HepG2 (cell line): ENCODE data around the gene IQCE. TPM values are rescaled to one million over a fixed set of nuclear protein-coding genes. Genes with fewer than 3 reads are reported as not detected.

ENCODE experiments used
- ATAC-seq: fragments of 200-7000 bp; cut with Tn5 transposase; 3 replicates; pipeline ENCODE4 v1.9.1; 2020; ENCODE audit warnings: mild to moderate bottlenecking, moderate library complexity
- BruUV-seq: library from RNA; stranded (reverse); fragments of 400-500 nt; replicated peaks from 2 replicates; lab custom pipeline; 2021; lab: Mats Ljungman, UMichigan
- CTCF ChIA-PET: fragments of 300-600 bp; formaldehyde crosslinking; extraction: SDS; loops from one replicate; lab custom pipeline; 2021; ENCODE audit warnings: low total read pairs, inconsistent platforms, low intra/inter-chr PET ratio; lab: Yijun Ruan, JAX
- POLR2A ChIA-PET: fragments of 350-600 bp; sonication (Branson Sonifier 250); formaldehyde crosslinking; loops from one replicate; lab custom pipeline; 2020; ENCODE audit warnings: antibody characterized with exemption, inconsistent platforms; lab: Yijun Ruan, JAX
- DNase-seq: peaks from one replicate; pipeline ENCODE4 v3.0.0-alpha.2; 2015; ENCODE audit warnings: low spot score
- FAIRE-seq: peaks from 3 replicates; lab custom pipeline; 2011; peaks lifted over from hg19 to GRCh38; lab: Jason Lieb, UNC
- H2AFZ ChIP-seq: one replicate; pipeline ENCODE4 v1.6.1; 2011; ENCODE audit warnings: low read length, inconsistent platforms
- H3K27ac ChIP-seq: fragments of 300-600 bp; 3 replicates; pipeline ENCODE4 v1.8.0; 2011; ENCODE audit warnings: mixed run types, mild to moderate bottlenecking, mixed read lengths, low read length, inconsistent platforms; ENCODE audit not compliant: insufficient read depth; ENCODE audit errors: extremely low read length
- H3K27me3 ChIP-seq, 2 experiments: fragments of 200-600 bp in 1 of 2; 2 replicates in 1 of 2; 3 replicates in 1 of 2; pipeline versions ENCODE4 v1.6.0 to v1.8.0; 2011; ENCODE audit warnings: low read length in 2 of 2, mild to moderate bottlenecking in 2 of 2, moderate library complexity in 2 of 2, inconsistent platforms in 1 of 2; ENCODE audit not compliant: insufficient read depth in 2 of 2, control insufficient read depth in 1 of 2
- H3K36me3 ChIP-seq, 2 experiments: fragments of 200-600 bp in 1 of 2; replicated peaks in 1 of 2; 2 replicates in 1 of 2; 3 replicates in 1 of 2; pipeline versions ENCODE4 v1.5.1 to v1.8.0; 2011; ENCODE audit warnings: low read length in 2 of 2, inconsistent platforms in 1 of 2; ENCODE audit not compliant: insufficient read depth in 2 of 2, control insufficient read depth in 1 of 2
- H3K4me1 ChIP-seq: 2 replicates; pipeline ENCODE4 v1.5.1; 2012; ENCODE audit warnings: low read length, inconsistent platforms; ENCODE audit not compliant: insufficient read depth
- H3K4me2 ChIP-seq: 2 replicates; pipeline ENCODE4 v1.6.0; 2011; ENCODE audit warnings: low read depth, low read length, inconsistent platforms
- H3K4me3 ChIP-seq, 3 experiments: fragments of 200-600 bp in 1 of 3; sonication (generic), shearing (Covaris generic) in 1 of 3; replicated peaks in 1 of 3; 2 replicates each; pipeline ENCODE4 v1.5.1; 2011 to 2016; ENCODE audit warnings: low read length in 3 of 3, inconsistent platforms in 2 of 3, low read depth in 2 of 3, mild to moderate bottlenecking in 2 of 3, control low read depth in 1 of 3, mixed read lengths in 1 of 3; ENCODE audit not compliant: insufficient read depth in 1 of 3
- H3K79me2 ChIP-seq: one replicate; pipeline ENCODE4 v1.6.1; 2011; ENCODE audit warnings: low read length, inconsistent platforms; ENCODE audit not compliant: insufficient read depth
- H3K9ac ChIP-seq: 2 replicates; pipeline ENCODE4 v1.6.0; 2011; ENCODE audit warnings: mild to moderate bottlenecking, low read depth, low read length, inconsistent platforms; ENCODE audit not compliant: insufficient read depth
- H3K9me3 ChIP-seq: 2 replicates; pipeline ENCODE4 v1.5.1; 2012; ENCODE audit warnings: mild to moderate bottlenecking, low read length
- H4K20me1 ChIP-seq: 2 replicates; pipeline ENCODE4 v1.6.0; 2011; ENCODE audit warnings: inconsistent platforms, mild to moderate bottlenecking, low read length, moderate library complexity; ENCODE audit not compliant: insufficient read depth
- POLR2G ChIP-seq: fragments of 200-400 bp; formaldehyde crosslinking; IDR thresholded peaks from 2 replicates; pipeline ENCODE4 v1.6.1; 2018; ENCODE audit warnings: mild to moderate bottlenecking, low read depth, low read length, moderate library complexity
- SP4 ChIP-seq: sonication (generic); formaldehyde crosslinking; IDR thresholded peaks from 2 replicates; pipeline ENCODE4 v1.8.1; 2023; ENCODE audit warnings: mild to moderate bottlenecking, missing genetic modification reagents
- ZBTB7A ChIP-seq: sonication (generic); formaldehyde crosslinking; IDR thresholded peaks from 2 replicates; pipeline ENCODE4 v1.8.0; 2022; ENCODE audit warnings: mild to moderate bottlenecking, missing genetic modification reagents
- ZNF547 ChIP-seq: sonication (generic); formaldehyde crosslinking; IDR thresholded peaks from 2 replicates; pipeline ENCODE4 v1.5.1; 2020; ENCODE audit warnings: mild to moderate bottlenecking, missing genetic modification reagents
- WGBS: methylation state at CpG from one replicate; pipeline ENCODE4 v1.1.6; 2017; ENCODE audit warnings: low lambda C conversion rate; 5-methylcytosine and 5-hydroxymethylcytosine counted together
- in situ Hi-C: cut with HindIII; loops from 2 replicates; pipeline ENCODE4 v1.10.0; 2017; ENCODE audit warnings: low pct_unique_long_range_greater_than_20kb; ENCODE audit not compliant: extremely low pct_ligation_motif_present
- intact Hi-C: fragments of 100-400 bp; cut with micrococcal nuclease; formaldehyde crosslinking; loops from one replicate; pipeline ENCODE4 v1.10.0; 2022; ENCODE audit not compliant: unreplicated experiment
- polyA plus RNA-seq, 8 experiments: library from polyadenylated mRNA; depleted of rRNA in 3 of 8; stranded (reverse) in 7 of 8; unstranded in 1 of 8; fragments of >200 nt; fragmentation: Illumina TruSeq in 4 of 8; extraction: Trizol in 4 of 8; gene quantifications; 2 replicates each; pipeline versions ENCODE4 v1.2.1 to v1.2.3, GENCODE V29; 2011 to 2016; ENCODE audit warnings: low read depth in 4 of 8, missing spikeins in 1 of 8, mixed read lengths in 1 of 8; ENCODE audit not compliant: insufficient read depth in 1 of 8
- total RNA-seq, 5 experiments: library from RNA; depleted of rRNA; stranded (reverse); fragments of >200 nt; fragmentation: Illumina TruSeq; extraction: Trizol; gene quantifications; 2 replicates each; pipeline ENCODE4 v1.2.3, GENCODE V29; 2016; ENCODE audit warnings: low read depth in 1 of 5
- TF ChIP-seq, protein P1 (sequence below), 2 experiments: sonication (generic) in 1 of 2; formaldehyde crosslinking in 1 of 2; IDR thresholded peaks; 2 replicates each; pipeline versions ENCODE4 v1.4.0 to v1.6.1; 2016 to 2020; ENCODE audit warnings: borderline replicate concordance in 1 of 2, low read depth in 1 of 2, mild to moderate bottlenecking in 1 of 2, missing genetic modification reagents in 1 of 2

Gene IQCE
- total and polyA plus RNA-seq, 2 of the 13 experiments (the other 11 are each of a cell fraction or from before 2014, with no cell fraction given) = 1.5 to 2.5 TPM

DNA sequence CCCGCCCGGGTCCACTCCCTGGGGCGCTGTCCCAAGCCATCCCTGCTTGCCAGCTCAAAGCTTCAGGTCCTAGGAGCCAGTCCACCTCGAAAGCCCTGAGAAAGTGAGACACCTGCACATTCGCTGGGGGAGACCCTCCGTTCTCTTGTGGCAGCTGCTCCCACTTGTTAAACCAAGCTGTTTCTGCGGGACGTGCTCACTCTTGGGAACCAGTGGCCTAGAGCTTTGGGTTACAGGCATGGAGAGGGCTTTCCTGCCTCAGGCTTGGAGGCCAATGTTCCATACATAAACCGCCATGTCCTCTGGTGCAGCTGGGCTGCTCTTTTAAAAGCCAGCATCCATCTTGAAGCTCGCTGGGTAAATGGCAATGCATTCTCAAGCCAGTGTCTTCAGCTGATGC is 53.1 kb downstream of the IQCE start:
- Histone ChIP-seq H3K9ac (no peak overlapping the region), H3K27me3 (peaks cover 0 to 6% of the 10 kb centered on the region in 2 experiments; a peak in 1 of 5 replicates), H3K9me3 (no peaks in the 10 kb centered on the region), H2AFZ (no peak overlapping the region), H3K27ac (no peak overlapping the region), H3K36me3 (no peaks in the 10 kb centered on the region), H3K79me2 (no peaks in the 10 kb centered on the region), H3K4me2 (no peak overlapping the region), H3K4me1 (peaks cover 66% of the 10 kb centered on the region), H4K20me1 (no peaks in the 10 kb centered on the region), H3K4me3 (no peak overlapping the region)
- 82% methylated on average over 6 of the region's 10 CpGs for WGBS
- TF ChIP-seq ZNF547 (CRISPR knock-in tag) (no peak), POLR2G (no peak), ZBTB7A (CRISPR knock-in tag) (0 out of 2 replicates have a peak, but pooled peaks have one; percentile 45)
- ChIA-PET POLR2A (interaction anchor here (1.7 to 3.7 kb wide), 2 partner anchors 11 to 20 kb away, joined by 5 to 29 read pairs; partner anchors contain the start of gene TTYH3), CTCF (no interaction called here)
- ATAC-seq (no peak), FAIRE-seq (no peak), DNase-seq (no peak)
- intact Hi-C loops (no loop called here), in situ Hi-C loops (no loop called here)
- no TSS peak for BruUV-seq

DNA sequence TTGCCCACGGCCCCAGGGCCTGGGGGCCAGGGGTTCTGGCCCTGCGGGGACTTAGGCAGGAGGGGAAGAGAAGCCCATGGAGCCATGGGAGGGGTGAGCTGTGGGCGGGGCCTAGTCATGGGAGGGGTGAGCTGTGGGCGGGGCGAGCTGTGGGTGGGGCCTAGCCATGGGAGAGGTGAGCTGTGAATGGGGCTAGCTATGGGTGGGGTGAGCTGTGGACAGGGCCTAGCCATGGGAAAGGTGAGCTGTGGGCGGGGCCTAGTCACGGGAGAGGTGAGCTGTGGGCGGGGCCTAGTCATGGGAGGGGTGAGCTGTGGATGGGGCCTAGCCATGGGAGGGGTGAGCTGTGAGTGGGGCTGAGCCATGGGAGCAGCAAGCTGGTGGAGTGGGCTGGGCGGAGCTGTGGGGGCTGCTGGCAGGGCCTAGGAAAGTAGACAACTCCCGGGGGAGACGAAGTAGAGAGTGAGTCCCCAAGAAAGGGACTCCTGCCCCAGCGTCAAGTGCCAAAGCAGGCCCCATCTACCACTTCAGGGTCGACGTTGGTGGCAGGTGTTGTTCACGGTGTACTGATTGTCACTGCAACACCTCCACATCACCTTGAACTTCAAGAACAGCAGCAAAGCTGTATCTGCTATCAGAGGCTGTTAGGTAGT is 53.8 kb downstream of the IQCE start:
- ATAC-seq (peak; percentile 5; the same call in 1 of the 3 replicates), FAIRE-seq (no peak), DNase-seq (no peak)
- no peaks in the 10 kb centered on the region; a peak in 1 of 5 replicates for H3K36me3 ChIP-seq
- ChIA-PET POLR2A (interaction anchor here (0.9 to 3.7 kb wide), 4 partner anchors 10 to 52 kb away, joined by 3 to 29 read pairs (median 4); partner anchors contain the start of gene TTYH3), CTCF (no interaction called here)
- H3K4me1 ChIP-seq = peaks cover 64% of the 10 kb centered on the region
- intact Hi-C loops (no loop called here), in situ Hi-C loops (no loop called here)
- no peaks in the 10 kb centered on the region for H4K20me1 ChIP-seq
- no peaks in the 10 kb centered on the region for H3K9me3 ChIP-seq
- no peak overlapping the region for H3K27ac ChIP-seq
- peaks cover 0 to 6% of the 10 kb centered on the region in 2 experiments; a peak in 1 of 5 replicates for H3K27me3 ChIP-seq
- no peak overlapping the region for H3K4me3 ChIP-seq
- no TSS peak for BruUV-seq
- 44% methylated on average over 11 of the region's 15 CpGs for WGBS
- TF ChIP-seq SP4 (CRISPR knock-in tag) = peak; percentile 50; the same call in 1 of the 2 replicates
- TF ChIP-seq, protein P1, sequence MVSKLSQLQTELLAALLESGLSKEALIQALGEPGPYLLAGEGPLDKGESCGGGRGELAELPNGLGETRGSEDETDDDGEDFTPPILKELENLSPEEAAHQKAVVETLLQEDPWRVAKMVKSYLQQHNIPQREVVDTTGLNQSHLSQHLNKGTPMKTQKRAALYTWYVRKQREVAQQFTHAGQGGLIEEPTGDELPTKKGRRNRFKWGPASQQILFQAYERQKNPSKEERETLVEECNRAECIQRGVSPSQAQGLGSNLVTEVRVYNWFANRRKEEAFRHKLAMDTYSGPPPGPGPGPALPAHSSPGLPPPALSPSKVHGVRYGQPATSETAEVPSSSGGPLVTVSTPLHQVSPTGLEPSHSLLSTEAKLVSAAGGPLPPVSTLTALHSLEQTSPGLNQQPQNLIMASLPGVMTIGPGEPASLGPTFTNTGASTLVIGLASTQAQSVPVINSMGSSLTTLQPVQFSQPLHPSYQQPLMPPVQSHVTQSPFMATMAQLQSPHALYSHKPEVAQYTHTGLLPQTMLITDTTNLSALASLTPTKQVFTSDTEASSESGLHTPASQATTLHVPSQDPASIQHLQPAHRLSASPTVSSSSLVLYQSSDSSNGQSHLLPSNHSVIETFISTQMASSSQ (IDR thresholded peaks at IDR 0.05; ENCODE audit: low read depth) = no peak
- TF ChIP-seq, protein P1 (CRISPR knock-in tag; IDR thresholded peaks at IDR 0.05; ENCODE audit: borderline replicate concordance) = no peak
- peak overlapping the region; percentile 56; the same call in 1 of the 2 replicates for H3K4me2 ChIP-seq
- H3K9ac ChIP-seq = no peak overlapping the region
- no peak overlapping the region for H2AFZ ChIP-seq
- no peaks in the 10 kb centered on the region for H3K79me2 ChIP-seq
